GM12865 (cell line): ENCODE results near the gene IL15RA.
"Not testable (repeated sequence)": the region's sequence is repeated elsewhere in the genome, so short reads cannot be mapped to it uniquely, and the experiment has no call there.

ENCODE experiments used
- DNase-seq: peaks from one replicate; pipeline ENCODE4 v3.0.0; 2010; ENCODE audit warnings: low read depth
- H3K4me3 ChIP-seq: 2 replicates; pipeline ENCODE4 v1.5.1; 2011; ENCODE audit warnings: mild to moderate bottlenecking, low read depth, low read length, control low read depth
- TF ChIP-seq, protein P1 (sequence below): IDR thresholded peaks from 2 replicates; pipeline ENCODE4 v1.5.1; 2011; ENCODE audit warnings: low read length, control low read depth, low read depth, inconsistent platforms; ENCODE audit not compliant: insufficient read depth; ENCODE audit errors: missing control alignments

IL15RA gene

DNA sequence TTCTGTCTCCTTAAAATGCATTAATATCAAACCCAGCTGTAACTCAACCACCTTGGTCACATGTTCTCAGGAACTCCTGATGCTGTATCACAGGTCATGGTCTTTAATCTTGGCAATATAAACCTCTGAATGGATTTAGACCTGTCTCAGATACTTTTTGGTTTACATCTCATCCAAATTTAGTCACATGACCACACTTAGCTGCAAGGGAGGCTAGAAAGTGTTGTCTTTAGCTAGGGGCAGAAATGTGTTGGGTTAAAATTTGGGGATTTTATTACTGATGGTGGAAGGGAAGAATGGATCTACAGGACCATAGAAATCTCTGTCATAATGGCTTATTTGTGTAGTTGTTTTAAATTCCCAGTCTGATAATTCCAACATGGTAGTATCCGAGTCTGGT, 29.6 kb upstream of the IL15RA start:
- TF ChIP-seq, protein P1, sequence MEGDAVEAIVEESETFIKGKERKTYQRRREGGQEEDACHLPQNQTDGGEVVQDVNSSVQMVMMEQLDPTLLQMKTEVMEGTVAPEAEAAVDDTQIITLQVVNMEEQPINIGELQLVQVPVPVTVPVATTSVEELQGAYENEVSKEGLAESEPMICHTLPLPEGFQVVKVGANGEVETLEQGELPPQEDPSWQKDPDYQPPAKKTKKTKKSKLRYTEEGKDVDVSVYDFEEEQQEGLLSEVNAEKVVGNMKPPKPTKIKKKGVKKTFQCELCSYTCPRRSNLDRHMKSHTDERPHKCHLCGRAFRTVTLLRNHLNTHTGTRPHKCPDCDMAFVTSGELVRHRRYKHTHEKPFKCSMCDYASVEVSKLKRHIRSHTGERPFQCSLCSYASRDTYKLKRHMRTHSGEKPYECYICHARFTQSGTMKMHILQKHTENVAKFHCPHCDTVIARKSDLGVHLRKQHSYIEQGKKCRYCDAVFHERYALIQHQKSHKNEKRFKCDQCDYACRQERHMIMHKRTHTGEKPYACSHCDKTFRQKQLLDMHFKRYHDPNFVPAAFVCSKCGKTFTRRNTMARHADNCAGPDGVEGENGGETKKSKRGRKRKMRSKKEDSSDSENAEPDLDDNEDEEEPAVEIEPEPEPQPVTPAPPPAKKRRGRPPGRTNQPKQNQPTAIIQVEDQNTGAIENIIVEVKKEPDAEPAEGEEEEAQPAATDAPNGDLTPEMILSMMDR = no peak
- DNase-seq = no peak
- H3K4me3 ChIP-seq = no peak overlapping the region

DNA sequence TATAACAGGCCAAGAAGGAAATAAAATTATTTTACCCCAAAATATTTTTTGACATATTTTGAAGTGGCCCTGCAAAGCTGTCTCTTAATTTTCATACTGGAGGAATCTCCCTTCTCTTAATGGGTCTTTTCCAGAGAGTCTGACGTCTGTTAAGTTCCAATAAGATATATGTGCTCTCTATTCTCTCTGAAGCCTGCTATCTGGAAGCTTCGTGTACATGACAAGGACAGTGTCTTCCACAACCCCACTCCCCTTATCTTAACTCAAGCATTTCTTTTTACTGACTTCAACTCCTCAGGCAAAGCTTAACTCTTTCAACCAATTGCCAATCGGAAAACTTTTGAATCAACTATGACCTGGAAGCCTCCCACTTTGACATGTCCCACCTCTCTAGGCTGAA, 29.2 kb upstream of the IL15RA start:
- TF ChIP-seq, protein P1 = no peak
- H3K4me3 ChIP-seq = no peak overlapping the region
- no peak for DNase-seq

DNA sequence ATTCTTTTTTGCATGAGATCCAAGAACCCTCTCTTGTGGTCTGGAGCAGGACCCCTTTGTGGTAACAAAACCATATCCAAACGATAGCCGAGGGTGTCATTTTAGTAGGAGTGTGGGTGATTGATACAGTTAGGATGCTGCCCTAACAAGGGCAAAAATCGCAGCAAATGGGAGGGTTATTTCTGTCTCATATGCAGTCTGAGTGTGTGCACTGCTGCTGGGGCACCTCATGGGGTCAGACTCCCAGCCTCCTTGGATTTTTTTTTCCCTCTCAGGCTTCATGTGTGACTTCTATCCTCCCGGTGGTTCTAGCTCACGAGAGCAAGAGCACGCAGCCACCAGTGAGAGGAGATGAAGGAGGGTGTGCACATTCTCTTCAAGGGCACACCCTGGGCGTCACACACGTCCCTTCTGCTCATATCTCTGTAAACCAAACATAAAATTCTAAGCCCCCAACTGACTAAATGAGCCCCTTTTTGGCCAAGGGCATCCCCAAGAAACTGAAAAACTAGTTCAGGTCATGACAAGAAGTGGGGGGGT, 28.6 kb upstream of the IL15RA start:
- H3K4me3 ChIP-seq = no peak overlapping the region
- TF ChIP-seq, protein P1 = no peak
- no peak for DNase-seq

DNA sequence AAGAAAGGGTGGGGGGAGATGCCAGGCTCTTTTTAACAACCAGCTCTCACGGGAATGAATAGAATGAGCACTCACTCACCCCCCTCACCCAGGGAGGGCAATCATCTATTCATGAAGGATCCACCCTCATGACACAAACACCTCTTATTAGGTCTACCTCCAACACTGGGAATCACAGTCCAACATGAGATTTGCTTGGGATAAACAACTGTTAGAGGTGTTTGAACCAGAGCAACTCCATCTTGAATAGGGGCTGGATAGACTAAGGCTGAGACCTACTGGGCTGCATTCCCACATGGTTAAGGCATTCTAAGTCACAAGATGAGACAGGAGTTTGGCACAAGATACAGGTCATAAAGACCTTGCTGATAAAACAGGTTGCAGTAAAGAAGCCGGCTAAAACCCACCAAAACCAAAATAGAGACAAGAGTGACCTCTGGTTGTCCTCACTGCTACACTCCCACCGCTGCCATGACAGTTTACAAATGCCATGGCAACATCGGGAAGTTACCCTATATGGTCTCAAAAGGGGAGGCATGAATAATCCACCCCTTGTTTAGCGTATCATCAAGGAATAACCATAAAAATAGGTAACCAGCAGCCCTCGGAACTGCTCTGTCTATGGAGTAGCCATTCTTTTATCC, 27.9 kb upstream of the IL15RA start:
- H3K4me3 ChIP-seq, DNase-seq: not testable (repeated sequence)

DNA sequence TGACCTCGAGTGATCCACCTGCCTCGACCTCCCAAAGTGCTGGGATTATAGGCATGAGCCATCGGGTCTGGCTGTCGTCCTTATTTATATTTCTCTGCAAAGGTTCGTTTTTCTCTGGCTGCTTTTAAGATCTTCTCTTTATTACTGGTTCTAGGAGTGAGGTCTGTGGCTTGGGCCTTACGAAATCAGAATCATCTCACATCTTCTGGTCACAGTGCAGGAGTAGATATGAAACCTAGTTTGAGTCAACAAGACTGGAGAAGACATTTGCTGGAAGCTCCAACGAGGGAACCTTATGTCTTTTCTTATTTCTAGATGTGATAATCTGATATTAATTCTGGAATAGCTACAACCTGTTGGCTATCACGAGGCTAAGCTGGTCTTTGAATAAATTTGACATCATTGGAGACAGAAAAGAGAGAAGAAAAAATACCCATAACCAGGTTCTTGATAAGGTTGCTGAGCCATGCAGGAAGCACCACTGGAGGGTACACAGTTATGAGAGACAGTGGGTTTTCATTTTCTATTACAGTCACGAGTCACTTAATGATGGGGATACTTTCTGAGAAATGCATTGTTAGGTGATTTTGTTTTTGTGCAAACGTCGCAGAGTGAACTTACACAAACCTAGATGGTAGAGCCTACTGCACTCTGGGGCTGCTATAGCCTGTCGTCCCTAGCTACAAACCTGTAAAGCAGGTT, 25.6 kb upstream of the IL15RA start:
- peak; percentile 77 for DNase-seq
- no peak overlapping the region for H3K4me3 ChIP-seq
- TF ChIP-seq, protein P1 = no peak

DNA sequence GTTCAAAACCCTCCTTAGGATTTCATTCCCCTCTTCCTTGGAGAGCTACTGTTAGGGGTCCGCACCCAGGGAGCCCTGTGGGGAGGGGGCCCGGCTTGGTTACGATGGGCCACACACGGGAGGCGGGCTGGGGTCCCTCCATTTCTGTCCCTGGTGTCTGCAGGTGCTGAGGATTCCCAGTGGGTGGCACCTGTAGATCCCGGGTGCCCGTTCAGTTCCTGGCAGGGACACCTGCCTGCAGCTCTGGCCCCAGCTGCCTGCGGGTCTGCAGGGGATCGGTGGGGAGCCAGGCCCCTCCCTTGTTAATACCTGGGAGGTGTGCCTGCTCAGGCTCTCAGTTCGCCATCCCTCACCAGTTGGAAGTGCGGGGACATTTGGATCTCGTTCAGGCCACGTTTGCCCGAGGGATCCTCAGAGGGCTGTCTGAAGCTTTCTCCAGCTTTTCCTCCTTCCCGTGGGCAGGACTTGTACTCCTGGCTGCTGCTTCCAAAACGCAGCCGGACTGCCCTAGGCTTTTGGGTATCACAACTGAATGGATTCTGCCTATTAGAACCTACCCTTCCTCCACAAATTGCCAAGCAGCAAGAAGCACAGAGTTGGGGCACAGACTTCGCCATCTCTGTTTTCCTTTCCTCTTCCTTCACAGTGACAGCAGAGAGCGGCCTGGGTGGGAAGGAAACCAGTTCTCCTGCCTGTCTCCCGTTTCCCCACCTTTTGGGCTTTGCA, 22.3 kb upstream of the IL15RA start:
- DNase-seq = no peak
- TF ChIP-seq, protein P1 = no peak
- H3K4me3 ChIP-seq = no peak overlapping the region

DNA sequence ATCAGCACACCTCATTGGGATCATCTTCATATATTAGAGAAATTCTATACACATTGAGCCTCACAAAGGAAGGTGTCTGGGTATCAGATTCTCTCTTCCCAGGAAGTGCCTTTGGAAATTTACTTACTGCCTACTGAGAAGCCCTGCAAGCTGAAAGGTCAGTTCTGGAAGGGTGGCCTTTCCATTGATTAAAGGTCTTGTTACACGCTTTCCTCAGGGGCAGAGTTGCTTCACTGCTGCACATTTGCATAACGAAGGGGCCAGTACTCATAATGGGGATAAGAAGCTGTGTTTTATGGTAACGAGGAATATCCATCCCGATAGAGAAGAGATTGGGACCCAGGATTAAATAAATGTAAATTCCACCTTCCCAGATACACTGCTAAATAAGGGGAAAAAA, 19.4 kb upstream of the IL15RA start:
- no peak overlapping the region for H3K4me3 ChIP-seq
- TF ChIP-seq, protein P1 = no peak
- DNase-seq = no peak
